ENCODE measurements around the gene NFIA.

The NFIA gene

GRCh38 chr1:61474269-61474817 is 392.0 kb downstream of the NFIA start:
- DNase-seq, result no peak

GRCh38 chr1:61474963-61475362 is 392.6 kb downstream of the NFIA start:
- DNase-seq, result no peak

- DNase-seq, result no peak
These were observed 394.9 kb downstream of the NFIA start for GRCh38 chr1:61477301-61477700.

- DNase-seq, result no peak
These were observed 398.0 kb downstream of the NFIA start for GRCh38 chr1:61480273-61480935.

- DNase-seq, result no peak
These were observed 399.0 kb downstream of the NFIA start for GRCh38 chr1:61481315-61481715.

- DNase-seq, result no peak
These were observed 399.9 kb downstream of the NFIA start for GRCh38 chr1:61482170-61482734.

GRCh38 chr1:61486783-61487536 is 404.6 kb downstream of the NFIA start:
- no peak for DNase-seq

- DNase-seq, result no peak
These were observed 405.4 kb downstream of the NFIA start for GRCh38 chr1:61487801-61488200.

GRCh38 chr1:61490924-61491323 is 408.6 kb downstream of the NFIA start:
- no peak for DNase-seq

GRCh38 chr1:61491497-61491896 is 409.1 kb downstream of the NFIA start:
- DNase-seq, result no peak

- DNase-seq, result no peak
These were observed 411.6 kb downstream of the NFIA start for GRCh38 chr1:61494000-61494399.

GRCh38 chr1:61496501-61496900 is 414.1 kb downstream of the NFIA start:
- DNase-seq, result no peak

- DNase-seq, result no peak
These were observed 414.7 kb downstream of the NFIA start for GRCh38 chr1:61497013-61497412.

GRCh38 chr1:61498342-61498741 is 416.0 kb downstream of the NFIA start:
- DNase-seq, result no peak

GRCh38 chr1:61501971-61502916 is 419.9 kb downstream of the NFIA start:
- DNase-seq, result no peak

GRCh38 chr1:61504305-61504704 is 421.9 kb downstream of the NFIA start:
- DNase-seq, result no peak

- no peak for DNase-seq
These were observed 422.6 kb downstream of the NFIA start for GRCh38 chr1:61504852-61505390.

GRCh38 chr1:61506236-61506635 is 423.9 kb downstream of the NFIA start:
- no peak for DNase-seq

GRCh38 chr1:61506944-61507500 is 424.7 kb downstream of the NFIA start:
- DNase-seq, result no peak

Data from nucleus accumbens (tissue), 56 donors.